CD4-positive, alpha-beta T cell treated with Interleukin-4 for 1 hour (primary cell): ENCODE results near the gene NKD2.
"Not testable (repeated sequence)": the region's sequence is repeated elsewhere in the genome, so short reads cannot be mapped to it uniquely, and the experiment has no call there.

Experiments
- DNase-seq, 2 donors: peaks; one replicate each; pipeline ENCODE4 v3.0.0-alpha.2; 2020 to 2022

NKD2 gene

GRCh38 chr5:1008451-1009358 is at the start of gene NKD2:
Gene NKD2, plus strand, starts transcription at chr5:1008802. Its CDS starts 256 bp downstream, at chr5:1009058.
- DNase-seq: peak; percentile 16 to 24

GRCh38 chr5:959581-960531 is 48.7 kb upstream of the NKD2 start:
- no peak for DNase-seq

- no peak for DNase-seq
These were observed 48.1 kb upstream of the NKD2 start for GRCh38 chr5:960551-960950.

- no peak for DNase-seq
These were observed 47.4 kb upstream of the NKD2 start for GRCh38 chr5:961002-961710.

GRCh38 chr5:961711-962240 is 46.8 kb upstream of the NKD2 start:
- DNase-seq: no peak

- no peak for DNase-seq
These were observed 46.2 kb upstream of the NKD2 start for GRCh38 chr5:962386-962785.

- no peak for DNase-seq
These were observed 45.8 kb upstream of the NKD2 start for GRCh38 chr5:962801-963200.

- DNase-seq: no peak
These were observed 45.3 kb upstream of the NKD2 start for GRCh38 chr5:963310-963672.

- peak; percentile 14 to 43 for DNase-seq
These were observed 44.7 kb upstream of the NKD2 start for GRCh38 chr5:963673-964531.

- DNase-seq: no peak
These were observed 43.8 kb upstream of the NKD2 start for GRCh38 chr5:964821-965220.

GRCh38 chr5:965604-966344 is 42.8 kb upstream of the NKD2 start:
- DNase-seq: no peak

- DNase-seq: no peak
These were observed 42.3 kb upstream of the NKD2 start for GRCh38 chr5:966345-966710.

- DNase-seq: no peak
These were observed 41.7 kb upstream of the NKD2 start for GRCh38 chr5:966941-967340.

GRCh38 chr5:968881-969280 is 39.7 kb upstream of the NKD2 start:
- DNase-seq: no peak

- DNase-seq: no peak
These were observed 39.2 kb upstream of the NKD2 start for GRCh38 chr5:969408-969839.

GRCh38 chr5:972575-972974 is 36.0 kb upstream of the NKD2 start:
- not testable (repeated sequence) for DNase-seq

GRCh38 chr5:976849-977751 is 31.5 kb upstream of the NKD2 start:
- DNase-seq: no peak

GRCh38 chr5:978054-978453 is 30.5 kb upstream of the NKD2 start:
- DNase-seq: no peak

- DNase-seq: no peak
These were observed 29.9 kb upstream of the NKD2 start for GRCh38 chr5:978693-979092.
